ENCODE data around the gene SEBOX. TPM values are rescaled to one million over a fixed set of nuclear protein-coding genes. Genes with fewer than 3 reads are reported as not detected.

Gene SEBOX
- total and polyA plus RNA-seq, 2 donors (not counting 1 experiment from before 2014, with no cell fraction given), result not detected

DNA sequence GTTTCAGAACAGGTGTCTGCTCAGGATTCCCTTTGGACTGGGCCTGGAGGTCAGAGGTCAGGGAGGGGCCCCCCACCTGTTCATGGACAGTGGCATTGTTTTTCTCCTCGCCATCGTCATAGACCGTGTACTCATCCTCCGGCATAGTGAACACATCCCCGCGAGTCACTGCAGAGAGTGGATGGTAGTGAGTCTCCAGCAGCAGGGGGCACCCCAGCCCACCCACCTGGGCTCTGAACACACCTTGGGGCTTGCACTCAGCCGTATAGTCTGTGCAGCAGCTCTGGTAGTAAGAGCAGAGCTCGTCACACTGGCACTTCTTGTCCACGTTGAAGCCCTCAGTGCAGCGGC lies 4.7 kb upstream of the SEBOX start:
- Mint-ChIP-seq H3K4me3 (no peak overlapping the region), H3K27me3 (no peaks in the 10 kb centered on the region), H3K27ac (peak overlapping the region; percentile 96), H3K9me3 (ENCODE audit: insufficient read depth) (no peaks in the 10 kb centered on the region), H3K4me1 (peaks cover 22% of the 10 kb centered on the region)
- H3K36me3 ChIP-seq (replicated peaks in 1 of 2; ENCODE audit: control extremely low read depth in 1 of 2, control insufficient read depth in 1 of 2, extremely low read depth in 1 of 2, insufficient read depth in 2 of 2, low read length in 1 of 2), result peaks cover 0 to 7% of the 10 kb centered on the region in 2 experiments
- H3K4me3 ChIP-seq (ENCODE audit: control extremely low read depth in 1 of 5, extremely low read depth in 1 of 5, insufficient read depth in 1 of 5, low read depth in 2 of 5, low read length in 4 of 5), result no peak overlapping the region
- peaks cover 22% of the 10 kb centered on the region for H4K20me1 ChIP-seq (ENCODE audit: control insufficient read depth, insufficient read depth, low read length, poor library complexity, severe bottlenecking)
- ChIA-PET POLR2A (interaction anchor here (1.0 kb wide), 1 partner anchor 12 kb away, joined by 6 read pairs; the partner anchor contains the start of gene POLDIP2), CTCF (interaction anchor here (1.0 to 3.8 kb wide), 2 partner anchors 11 to 41 kb away, joined by 3 to 19 read pairs; partner anchors contain the start of gene POLDIP2)
- no peak for TF ChIP-seq EZH2 (IDR thresholded peaks at IDR 0.05; ENCODE audit: borderline replicate concordance, insufficient read depth, low read depth, low read length, poor library complexity, severe bottlenecking)
- TF ChIP-seq, protein P1, sequence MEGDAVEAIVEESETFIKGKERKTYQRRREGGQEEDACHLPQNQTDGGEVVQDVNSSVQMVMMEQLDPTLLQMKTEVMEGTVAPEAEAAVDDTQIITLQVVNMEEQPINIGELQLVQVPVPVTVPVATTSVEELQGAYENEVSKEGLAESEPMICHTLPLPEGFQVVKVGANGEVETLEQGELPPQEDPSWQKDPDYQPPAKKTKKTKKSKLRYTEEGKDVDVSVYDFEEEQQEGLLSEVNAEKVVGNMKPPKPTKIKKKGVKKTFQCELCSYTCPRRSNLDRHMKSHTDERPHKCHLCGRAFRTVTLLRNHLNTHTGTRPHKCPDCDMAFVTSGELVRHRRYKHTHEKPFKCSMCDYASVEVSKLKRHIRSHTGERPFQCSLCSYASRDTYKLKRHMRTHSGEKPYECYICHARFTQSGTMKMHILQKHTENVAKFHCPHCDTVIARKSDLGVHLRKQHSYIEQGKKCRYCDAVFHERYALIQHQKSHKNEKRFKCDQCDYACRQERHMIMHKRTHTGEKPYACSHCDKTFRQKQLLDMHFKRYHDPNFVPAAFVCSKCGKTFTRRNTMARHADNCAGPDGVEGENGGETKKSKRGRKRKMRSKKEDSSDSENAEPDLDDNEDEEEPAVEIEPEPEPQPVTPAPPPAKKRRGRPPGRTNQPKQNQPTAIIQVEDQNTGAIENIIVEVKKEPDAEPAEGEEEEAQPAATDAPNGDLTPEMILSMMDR (IDR thresholded peaks at IDR 0.05), result no peak
- peaks cover 3% of the 10 kb centered on the region for H3K79me2 ChIP-seq (ENCODE audit: control insufficient read depth, insufficient read depth, low read length)
- no peak overlapping the region for H3K4me2 ChIP-seq (replicated peaks; ENCODE audit: low read depth, low read length, poor library complexity, severe bottlenecking)
- DNase-seq (peak; percentile 23), ATAC-seq (ENCODE audit: low read depth) (no peak)
- peaks cover 14 to 23% of the 10 kb centered on the region in 2 donors for H3K4me1 ChIP-seq (ENCODE audit: control insufficient read depth in 2 of 2, insufficient read depth in 2 of 2, low read length in 2 of 2)
- no peak overlapping the region for H2AFZ ChIP-seq (ENCODE audit: insufficient read depth, low read depth, low read length, poor library complexity, severe bottlenecking)
- H3K9me3 ChIP-seq (ENCODE audit: control extremely low read depth in 1 of 3, control insufficient read depth in 2 of 3, insufficient read depth in 1 of 3, low read length in 2 of 3), result no peaks in the 10 kb centered on the region
- 96% methylated on average over 10 of the region's 10 CpGs for WGBS (ENCODE audit: insufficient coverage)
- H3K9ac ChIP-seq (ENCODE audit: low read length), result no peak overlapping the region
- no peak overlapping the region for H3K27ac ChIP-seq (ENCODE audit: low read length in 2 of 2)
- no peaks in the 10 kb centered on the region for H3K27me3 ChIP-seq (replicated peaks in 1 of 4; ENCODE audit: control extremely low read depth in 1 of 4, control insufficient read depth in 3 of 4, insufficient read depth in 4 of 4, low read length in 3 of 4)
- intact Hi-C loops (cut with micrococcal nuclease), result loop anchor here (2.0 to 5.0 kb wide), 2 partner anchors 15 to 38 kb away; partner anchors contain the start of gene SLC46A1

DNA sequence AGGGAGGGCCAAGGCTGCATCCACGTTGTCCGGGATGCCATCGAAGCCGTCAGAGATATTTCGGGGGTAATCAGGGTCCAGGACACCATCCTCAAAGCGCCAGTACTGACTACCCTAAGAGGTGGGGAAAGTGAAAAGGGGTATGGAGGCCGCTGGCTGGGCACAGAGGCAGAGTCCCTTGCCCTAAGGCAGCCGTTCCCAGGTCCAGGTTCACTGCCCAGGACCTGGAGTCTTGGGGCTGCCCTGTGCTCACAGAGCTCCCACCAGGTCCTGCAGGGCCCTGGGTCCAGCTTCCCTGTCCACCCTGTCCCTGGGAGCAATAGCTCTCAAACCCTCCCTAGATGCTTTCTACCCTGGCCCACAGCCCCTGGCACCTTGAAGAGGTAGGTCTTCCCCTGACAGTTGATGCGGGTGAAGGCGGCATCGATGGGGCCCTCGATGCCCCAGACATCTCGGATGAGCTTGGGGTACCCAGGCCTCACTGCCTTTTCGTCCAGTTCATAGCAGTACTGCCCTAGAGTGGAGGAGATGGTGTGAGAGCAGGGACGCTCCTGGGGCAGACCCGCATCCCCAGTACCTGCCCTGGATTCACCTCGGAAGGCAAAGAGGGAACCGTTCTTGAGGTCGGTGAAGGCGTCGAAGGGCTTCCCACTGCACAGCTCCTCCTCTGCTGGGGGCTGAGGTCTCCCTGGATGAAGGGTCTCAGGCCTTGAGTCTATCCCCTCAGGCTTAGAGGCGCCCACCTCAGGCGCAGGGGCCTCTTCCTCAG lies 4.1 kb upstream of the SEBOX start:
- Mint-ChIP-seq H3K4me1 (peaks cover 22% of the 10 kb centered on the region), H3K27me3 (no peaks in the 10 kb centered on the region), H3K27ac (no peak overlapping the region), H3K4me3 (no peak overlapping the region), H3K9me3 (ENCODE audit: insufficient read depth) (no peaks in the 10 kb centered on the region)
- no peak overlapping the region for H3K4me2 ChIP-seq (replicated peaks; ENCODE audit: low read depth, low read length, poor library complexity, severe bottlenecking)
- ChIA-PET CTCF (no interaction called here), POLR2A (interaction anchor here (0.6 to 1.6 kb wide), 4 partner anchors 9 to 34 kb away, joined by 3 to 8 read pairs (median 6); partner anchors contain the start of genes IFT20, POLDIP2 and TNFAIP1)
- H3K36me3 ChIP-seq (replicated peaks in 1 of 2; ENCODE audit: control extremely low read depth in 1 of 2, control insufficient read depth in 1 of 2, extremely low read depth in 1 of 2, insufficient read depth in 2 of 2, low read length in 1 of 2), result peaks cover 0 to 12% of the 10 kb centered on the region in 2 experiments
- H3K79me2 ChIP-seq (ENCODE audit: control insufficient read depth, insufficient read depth, low read length), result peaks cover under 1% of the 10 kb centered on the region
- no peak overlapping the region for H3K27ac ChIP-seq (ENCODE audit: low read length in 2 of 2)
- no peak overlapping the region for H3K4me3 ChIP-seq (ENCODE audit: control extremely low read depth in 1 of 5, extremely low read depth in 1 of 5, insufficient read depth in 1 of 5, low read depth in 2 of 5, low read length in 4 of 5)
- intact Hi-C loops (cut with micrococcal nuclease), result no loop called here
- H3K9ac ChIP-seq (ENCODE audit: low read length), result no peak overlapping the region
- no peak overlapping the region for H2AFZ ChIP-seq (ENCODE audit: insufficient read depth, low read depth, low read length, poor library complexity, severe bottlenecking)
- TF ChIP-seq EZH2 (IDR thresholded peaks at IDR 0.05; ENCODE audit: borderline replicate concordance, insufficient read depth, low read depth, low read length, poor library complexity, severe bottlenecking), result no peak
- TF ChIP-seq, protein P1 (IDR thresholded peaks at IDR 0.05), result no peak
- DNase-seq (no peak), ATAC-seq (ENCODE audit: low read depth) (no peak)
- peaks cover 14 to 23% of the 10 kb centered on the region in 2 donors for H3K4me1 ChIP-seq (ENCODE audit: control insufficient read depth in 2 of 2, insufficient read depth in 2 of 2, low read length in 2 of 2)
- 95% methylated on average over 22 of the region's 23 CpGs for WGBS (ENCODE audit: insufficient coverage)
- no peaks in the 10 kb centered on the region for H3K9me3 ChIP-seq (ENCODE audit: control extremely low read depth in 1 of 3, control insufficient read depth in 2 of 3, insufficient read depth in 1 of 3, low read length in 2 of 3)
- peaks cover 17% of the 10 kb centered on the region for H4K20me1 ChIP-seq (ENCODE audit: control insufficient read depth, insufficient read depth, low read length, poor library complexity, severe bottlenecking)
- H3K27me3 ChIP-seq (replicated peaks in 1 of 4; ENCODE audit: control extremely low read depth in 1 of 4, control insufficient read depth in 3 of 4, insufficient read depth in 4 of 4, low read length in 3 of 4), result no peaks in the 10 kb centered on the region

All from B cell (primary cell).